HG03575 (cell line): ENCODE measurements around the gene MBNL2.

Experiments used
- ATAC-seq: cut with Tn5 transposase; IDR thresholded peaks from one replicate; pipeline ENCODE4 v1.9.1; 2021; ENCODE audit not compliant: unreplicated experiment, insufficient number of reproducible peaks, low FRiP score; ENCODE audit errors: extremely low read depth

Gene MBNL2

DNA sequence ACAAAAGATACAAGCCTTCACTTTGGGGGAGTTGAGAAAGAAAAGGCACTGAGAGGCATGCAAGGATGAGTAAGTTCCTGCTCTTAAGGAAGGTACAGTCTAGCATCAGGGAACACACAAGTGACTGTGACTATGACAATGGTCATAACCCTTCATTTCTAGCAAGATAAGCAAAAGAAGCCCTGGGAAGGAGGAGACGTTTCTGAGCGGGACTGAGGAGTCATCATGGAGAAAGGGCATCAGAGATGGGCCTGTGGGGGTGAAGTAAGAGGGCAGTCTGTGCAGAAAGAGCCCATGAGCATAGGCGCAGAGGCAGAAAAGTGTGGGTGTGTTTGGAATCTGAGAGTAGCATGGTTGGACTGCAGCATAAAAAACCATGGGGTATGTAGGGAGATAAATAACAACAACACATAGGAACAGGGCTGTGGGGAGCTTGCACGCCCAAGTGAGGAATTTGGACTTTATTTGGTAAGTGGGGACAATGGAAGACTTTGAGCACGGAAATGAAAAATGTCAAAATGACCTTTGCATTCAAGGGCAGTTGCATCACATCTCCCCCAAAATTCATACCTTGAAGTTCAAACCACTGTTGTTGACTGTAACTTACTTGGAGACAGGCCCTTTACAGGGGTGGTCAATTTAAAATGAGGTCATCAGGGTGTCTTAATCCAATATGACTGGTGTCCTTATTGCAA is 86.7 kb downstream of the MBNL2 start:
- ATAC-seq: no peak

DNA sequence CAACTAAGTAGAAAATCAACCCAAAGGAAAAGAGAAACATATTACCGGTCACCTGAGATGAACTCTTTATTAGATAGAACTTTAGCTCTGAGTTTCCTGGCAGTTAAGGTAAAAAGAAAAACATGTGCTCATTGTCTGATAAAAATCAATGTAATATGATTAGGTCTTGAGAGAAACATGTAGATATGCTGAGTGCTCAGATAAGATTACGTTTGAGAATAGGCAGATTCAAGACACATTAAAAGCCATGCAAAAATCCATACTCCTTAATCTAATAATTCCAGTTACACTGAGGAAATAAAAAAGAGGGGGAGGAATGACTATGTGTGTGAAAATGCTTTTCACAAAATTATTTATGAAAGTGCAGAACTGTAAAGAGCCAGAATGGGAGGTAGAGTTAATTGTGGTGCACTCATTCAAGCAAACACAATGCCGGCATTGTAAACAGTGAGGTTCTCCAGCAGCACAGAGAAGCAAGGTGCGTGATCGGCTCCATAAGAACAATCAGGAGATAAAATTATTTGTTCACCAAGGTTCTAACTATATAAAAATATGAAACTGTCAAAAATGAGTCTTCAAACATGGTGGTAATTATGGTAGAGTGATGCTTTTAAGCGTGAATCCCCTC is 88.8 kb downstream of the MBNL2 start:
- no peak for ATAC-seq

DNA sequence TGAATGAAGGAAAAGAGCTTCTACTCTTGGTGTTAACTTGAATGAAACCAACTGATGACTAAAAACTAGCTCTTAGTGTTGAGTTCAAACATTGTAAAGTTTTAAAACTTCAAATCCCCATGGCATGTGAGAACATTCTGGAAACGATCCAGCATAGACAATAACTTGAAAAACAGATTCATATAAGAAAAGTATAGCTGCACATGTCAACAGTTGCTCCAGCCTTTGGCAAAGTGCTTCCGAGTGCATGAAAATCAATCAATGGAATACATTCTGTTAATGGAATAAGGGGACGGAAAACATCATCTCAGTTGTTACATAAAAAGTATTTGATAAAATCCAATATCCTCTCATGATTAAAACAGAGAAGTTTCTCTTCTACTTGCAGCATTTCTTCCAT is 89.8 kb downstream of the MBNL2 start:
- ATAC-seq: no peak

DNA sequence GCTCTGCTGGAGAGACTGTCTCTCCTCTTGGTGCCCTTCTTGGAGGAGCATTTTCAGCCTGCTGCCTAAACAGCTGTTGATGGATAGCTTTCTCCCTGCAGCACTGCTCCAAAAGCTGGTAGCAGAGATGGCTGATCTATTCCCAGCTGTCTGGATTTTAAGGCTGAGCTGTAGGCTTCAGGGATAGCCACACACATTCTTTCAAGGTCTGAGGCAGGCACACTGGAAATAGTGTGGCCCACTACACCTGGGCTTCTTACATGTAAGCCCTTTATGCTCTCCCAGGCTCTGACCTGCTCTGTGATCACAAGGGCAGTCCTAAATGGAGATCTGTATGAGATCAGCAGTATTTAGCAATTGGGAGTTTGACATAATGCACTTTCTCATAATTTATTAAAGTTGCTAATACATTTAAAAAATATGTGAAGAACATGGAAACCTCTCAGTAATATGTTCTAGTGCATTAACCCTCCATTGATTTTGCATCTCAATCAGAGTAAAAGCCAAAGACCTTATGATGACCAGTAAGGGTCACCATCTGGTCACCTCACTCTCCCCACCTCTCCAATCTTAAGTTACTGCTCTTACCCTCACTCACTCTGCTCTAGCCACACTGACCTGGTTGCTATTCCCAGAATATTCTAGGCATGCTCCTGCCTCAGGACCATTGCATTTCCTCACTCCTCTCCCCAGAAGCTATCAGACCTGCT is 91.6 kb downstream of the MBNL2 start:
- no peak for ATAC-seq

DNA sequence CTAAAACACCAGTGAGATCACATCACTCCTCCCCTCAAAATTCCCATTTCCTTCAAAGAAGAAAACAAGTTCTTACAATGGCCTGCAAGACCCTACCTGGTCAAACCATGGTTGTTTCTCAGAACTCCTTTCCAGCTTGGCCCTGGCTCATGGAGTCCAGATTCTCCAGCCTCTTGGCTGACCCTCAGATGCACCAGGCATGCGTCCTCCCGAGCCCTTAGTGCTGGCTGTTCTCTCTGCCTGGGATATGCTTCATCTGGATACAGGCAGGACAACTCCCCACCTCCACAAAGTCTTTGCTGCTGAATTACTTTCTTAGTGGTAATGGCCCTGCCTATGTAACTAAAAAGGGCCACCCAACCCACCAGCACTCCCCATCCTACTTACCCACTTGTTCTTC is 94.3 kb downstream of the MBNL2 start:
- no peak for ATAC-seq

DNA sequence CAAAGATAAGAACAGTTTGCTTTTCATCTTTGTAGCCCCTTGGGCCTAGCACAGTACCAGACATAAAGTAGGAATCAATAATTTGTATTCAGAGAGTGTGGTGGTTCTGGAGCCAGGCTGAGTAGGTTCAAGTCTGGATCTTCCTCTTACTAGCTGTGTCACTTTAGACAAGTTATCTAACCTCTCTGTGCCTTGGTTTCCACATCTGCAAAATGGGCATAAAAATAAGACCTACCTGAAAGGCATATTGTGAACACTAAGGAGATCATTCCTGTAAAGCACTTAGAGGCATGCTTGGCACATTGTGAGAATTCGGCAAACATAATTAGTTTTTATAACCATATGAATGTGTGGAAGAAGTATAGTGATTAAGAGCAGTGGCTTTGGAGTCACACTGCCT is 95.8 kb downstream of the MBNL2 start:
- no peak for ATAC-seq

DNA sequence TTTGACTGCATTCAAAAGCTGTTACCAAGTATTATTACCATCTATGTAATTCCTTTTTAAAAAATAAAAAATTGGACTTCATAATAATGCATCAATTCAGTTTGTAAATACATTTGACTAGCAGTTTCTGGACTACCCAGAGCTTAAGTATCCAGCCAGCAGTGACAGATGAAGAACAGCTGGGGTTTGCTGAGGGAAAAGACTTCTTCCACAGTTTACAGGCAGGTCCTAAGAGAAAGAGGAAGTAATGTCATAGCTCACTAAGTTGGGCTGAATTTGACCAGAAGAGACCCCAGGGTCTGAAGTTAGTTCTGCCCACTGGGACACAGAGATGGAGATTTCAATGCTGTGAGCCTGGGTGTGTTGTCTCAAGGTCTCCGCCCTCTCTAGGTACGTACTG is 96.4 kb downstream of the MBNL2 start:
- no peak for ATAC-seq

DNA sequence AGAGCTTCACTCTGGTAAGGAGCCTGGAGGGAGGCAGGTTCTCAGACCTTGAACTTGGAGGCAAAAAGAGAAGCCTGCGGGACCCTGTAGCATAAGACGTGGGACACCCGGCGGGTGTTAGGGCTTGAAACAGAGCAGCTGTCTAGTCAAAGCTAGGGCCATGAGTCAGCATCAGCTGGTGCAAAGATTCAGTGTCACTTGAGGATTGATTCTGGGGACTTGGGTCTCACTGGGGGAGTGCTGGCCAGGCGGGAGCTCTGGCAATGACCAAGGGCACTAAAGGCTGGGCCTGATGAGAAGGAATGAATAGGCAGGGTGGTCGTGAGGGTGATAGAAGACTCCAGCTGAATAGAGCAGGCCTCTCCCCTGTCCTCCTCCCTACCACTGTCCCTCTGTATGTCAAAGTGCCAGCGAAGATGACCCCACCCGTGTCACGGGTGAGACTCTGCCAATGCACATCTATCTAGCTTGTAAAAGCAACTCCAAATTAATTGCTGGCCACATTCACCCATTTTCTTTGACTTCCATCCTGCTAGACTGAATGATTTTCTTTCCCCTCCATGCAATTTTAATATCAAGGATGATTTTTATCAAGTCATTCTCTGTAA is 97.1 kb downstream of the MBNL2 start:
- no peak for ATAC-seq

DNA sequence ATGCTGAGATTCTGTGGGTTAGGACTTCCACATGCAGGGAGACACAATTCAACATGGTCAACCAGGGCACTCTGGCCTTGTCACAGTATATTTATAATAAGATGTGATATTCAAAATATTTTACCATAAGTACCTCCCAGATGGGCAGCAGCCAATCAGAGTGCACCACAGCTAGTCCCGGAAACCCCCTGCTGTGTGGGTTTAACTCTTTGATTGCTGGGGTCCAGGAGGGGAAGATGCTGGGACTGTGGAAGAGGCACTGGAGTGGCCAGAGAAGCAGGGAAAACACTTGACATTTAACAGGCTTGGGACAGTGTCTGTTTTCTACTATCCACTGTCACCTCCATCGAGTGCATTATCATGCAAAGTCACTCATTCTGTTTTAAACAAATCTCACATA is 99.0 kb downstream of the MBNL2 start:
- ATAC-seq: no peak

DNA sequence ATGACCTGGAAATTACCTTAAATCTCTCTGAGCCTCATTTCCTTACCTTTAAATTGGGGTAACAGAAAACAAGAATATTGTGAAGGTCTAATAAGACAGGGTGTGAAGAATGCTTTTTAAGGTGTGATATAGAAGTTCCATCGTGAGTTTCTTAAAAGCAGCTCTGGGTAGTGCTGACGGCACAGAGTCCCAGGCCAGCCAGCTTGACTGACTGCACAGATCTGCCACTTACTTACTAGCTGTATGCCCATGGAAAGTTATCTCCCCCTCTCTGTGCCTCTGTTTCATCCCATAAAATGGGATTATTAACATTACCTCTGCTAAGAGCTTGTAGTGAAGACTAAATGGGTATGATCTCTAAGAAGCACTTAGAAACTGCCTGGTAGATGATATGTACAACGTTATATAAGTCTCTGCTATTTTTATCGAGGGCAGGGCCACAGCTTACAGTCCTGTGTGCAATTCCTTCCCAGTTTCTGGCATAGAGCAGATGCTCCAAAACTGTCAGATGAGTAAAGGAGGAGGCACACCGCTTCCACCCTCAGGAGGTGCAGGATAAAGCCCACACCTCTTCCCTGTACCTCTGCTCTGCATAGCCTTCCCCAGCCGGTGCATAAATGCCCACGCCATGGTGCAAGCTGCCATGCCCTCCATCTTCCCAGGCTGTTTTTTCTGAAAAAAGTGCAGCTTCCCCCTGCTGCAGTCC is 99.6 kb downstream of the MBNL2 start:
- no peak for ATAC-seq

DNA sequence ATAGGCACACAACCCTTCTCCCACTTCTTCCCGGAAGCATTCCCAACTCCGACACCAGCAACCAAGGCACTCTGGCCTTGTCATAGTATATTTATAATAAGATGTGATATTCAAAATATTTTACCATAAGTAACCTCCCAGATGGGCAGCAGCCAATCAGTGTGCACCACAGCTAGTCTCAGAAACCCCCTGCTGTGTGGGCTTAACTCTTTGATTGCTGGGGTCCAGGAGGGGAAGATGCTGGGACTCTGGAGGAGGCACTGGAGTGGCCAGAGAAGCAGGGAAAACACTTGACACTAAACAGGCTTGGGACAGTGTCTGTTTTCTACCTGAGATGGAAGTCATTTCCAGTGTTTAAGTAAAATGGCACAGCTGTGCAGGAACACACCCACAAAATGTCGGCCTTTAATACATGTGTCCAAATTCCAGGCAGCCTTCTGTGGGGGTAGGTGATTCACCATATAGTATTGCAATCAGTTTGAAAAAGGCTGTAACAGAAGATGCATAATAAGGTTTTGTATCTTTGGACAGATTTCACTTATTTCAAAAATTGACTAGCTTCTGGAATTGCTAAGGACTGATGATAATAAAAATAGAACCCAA is 100.7 kb downstream of the MBNL2 start:
- no peak for ATAC-seq

DNA sequence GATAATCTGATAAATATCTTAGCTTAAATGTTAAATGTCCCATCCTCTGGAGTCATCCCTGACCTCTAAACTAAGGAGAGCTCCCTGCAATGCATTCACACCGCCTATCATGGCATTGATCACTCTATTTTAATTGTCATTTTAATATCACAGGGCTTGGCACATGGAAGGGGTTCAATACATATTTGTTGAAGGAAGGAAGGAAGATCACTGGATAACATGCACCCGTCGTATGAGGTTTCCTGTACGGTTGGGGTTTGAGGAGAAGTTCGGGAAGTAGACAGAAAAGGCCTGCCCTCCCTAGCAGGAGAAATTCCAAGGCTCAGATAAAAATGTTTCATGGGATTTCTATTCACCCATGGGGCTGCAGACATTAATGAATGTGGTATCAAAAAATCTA is 102.0 kb downstream of the MBNL2 start:
- ATAC-seq: no peak

DNA sequence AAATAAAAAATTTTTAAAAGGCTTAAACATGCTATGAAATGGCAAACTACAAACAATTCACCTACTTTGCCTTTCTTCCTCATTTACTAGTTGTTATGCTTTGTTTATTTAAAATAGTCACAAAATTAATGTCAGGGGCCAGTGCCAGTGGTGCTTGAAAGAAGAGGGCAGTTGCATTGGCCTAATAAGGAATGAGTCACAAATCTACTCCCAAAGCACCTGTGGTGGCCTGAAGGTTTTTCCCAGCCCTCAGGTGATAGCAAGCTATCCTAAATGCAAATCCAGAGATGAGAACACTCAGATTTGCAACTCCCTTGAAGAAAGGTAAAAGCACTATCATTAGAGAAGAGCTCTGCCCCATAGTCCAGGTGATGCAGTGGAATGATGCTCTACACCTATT is 103.6 kb downstream of the MBNL2 start:
- ATAC-seq: no peak

DNA sequence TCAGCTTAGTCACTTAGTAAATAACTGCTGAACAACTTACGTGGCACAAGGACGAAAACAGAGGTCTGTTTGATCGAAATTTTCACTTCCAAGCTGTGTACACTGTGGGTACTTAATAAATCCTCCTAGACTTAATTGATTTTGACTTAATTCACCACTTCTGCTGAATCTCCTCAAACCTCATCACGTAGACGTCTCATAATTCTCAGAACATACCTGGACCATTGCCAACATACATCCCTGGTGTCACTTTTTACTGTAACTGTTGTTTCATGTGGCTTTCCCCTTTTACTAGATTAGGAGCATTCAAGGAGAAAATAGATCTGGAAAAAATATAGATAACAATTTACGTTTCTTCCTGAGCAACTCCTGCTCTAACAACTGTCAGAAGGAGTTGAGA is 105.0 kb downstream of the MBNL2 start:
- no peak for ATAC-seq

DNA sequence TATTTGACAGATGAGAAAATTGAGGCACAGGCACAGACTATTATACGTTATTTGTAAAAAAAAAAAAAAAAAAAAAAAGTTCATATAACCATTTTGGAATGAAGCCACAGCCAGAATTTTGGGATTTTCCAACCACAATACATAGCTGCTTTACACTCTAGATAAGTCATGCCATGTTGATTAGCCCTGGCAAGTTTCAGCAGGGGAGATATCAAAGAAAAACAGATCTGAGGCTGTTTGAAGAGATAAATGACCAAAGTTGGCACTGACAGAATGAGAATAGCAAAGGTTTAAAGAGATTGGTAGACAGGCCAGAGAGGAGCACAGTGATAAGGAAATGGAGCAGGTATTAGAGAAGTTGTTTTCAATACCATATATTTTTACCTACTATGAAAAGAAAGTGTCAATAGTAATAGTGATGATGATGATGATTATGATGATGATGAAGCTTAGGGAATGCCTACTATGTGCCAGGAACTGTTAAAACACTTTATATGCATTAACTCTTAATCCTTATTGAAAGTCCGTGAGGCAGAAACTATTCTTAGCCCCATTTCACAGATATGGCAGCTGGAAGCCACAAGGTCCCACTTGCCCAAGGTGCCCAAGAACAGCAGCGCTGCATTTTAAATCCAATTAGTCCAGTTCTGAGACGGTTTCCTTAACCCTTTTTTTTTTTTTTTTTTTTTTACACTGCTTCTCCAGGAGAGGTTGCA is 105.5 kb downstream of the MBNL2 start:
- no peak for ATAC-seq

DNA sequence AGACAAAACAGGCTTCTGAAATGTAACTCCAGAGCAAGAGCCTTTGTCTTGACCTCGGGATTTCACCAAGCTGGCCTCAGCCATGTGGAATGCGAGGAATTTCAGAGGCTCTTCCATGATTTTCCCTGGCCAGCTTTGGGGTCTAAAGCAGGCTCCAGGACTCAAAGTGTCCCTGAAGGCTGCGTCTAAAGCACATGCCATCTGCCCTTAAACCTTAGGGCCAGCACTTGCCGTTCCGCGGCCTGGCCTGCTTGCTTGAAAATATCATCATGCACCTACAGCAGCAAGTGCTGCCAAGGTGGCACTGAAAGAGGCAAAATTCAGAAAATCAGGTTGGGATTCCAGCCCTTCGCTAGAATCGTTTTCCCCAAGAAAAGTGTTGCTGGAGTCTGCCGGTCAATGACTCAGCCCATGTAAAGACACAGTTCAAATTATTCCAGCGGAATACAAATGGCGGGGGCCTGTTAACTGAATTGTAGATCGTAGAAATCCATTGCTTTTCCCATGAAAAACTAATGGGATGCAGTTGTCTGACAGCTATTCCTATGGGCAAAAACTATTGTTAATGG is 106.2 kb downstream of the MBNL2 start:
- no peak for ATAC-seq

DNA sequence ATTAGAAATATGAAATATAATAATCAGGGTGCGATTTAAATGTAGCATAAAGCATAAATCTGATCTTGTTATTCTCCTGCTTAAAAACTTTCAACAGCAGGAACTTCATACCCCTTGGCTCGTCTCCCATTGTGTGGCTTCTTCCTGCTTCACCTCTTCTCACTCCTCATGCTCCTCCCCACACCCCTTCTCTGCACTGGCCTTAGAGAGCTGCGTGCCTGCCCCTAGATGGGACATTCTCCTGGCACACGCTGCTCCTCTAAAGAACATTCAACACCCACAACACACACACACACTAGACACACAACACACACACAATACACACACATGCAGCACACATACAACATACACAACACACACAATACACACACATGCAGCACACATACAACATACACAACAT is 107.2 kb downstream of the MBNL2 start:
- no peak for ATAC-seq

DNA sequence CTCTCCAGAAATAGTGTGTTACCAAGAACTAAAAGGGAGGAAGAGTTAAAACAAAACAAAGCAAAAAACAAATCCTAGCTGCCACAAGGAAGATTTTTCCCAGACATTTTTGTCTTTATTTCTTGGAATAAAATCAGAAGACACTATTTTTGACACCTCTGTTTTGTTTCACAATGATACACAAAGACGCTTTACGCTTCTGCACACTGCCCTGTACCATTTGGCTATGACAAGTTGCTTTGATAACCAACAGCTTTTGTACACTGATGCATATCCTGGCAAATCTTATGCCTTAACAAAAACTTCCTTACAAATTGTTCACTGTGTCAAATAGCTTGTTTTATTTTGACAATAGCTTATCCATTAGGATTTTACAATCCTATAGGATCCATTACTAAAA is 108.3 kb downstream of the MBNL2 start:
- ATAC-seq: no peak
